Neuron (in vitro differentiated cells): ENCODE measurements around the gene NR1H3.

Source experiments
- H2AFZ ChIP-seq: one replicate; pipeline ENCODE4 v1.6.1; 2013; ENCODE audit warnings: low read depth, mild to moderate bottlenecking, inconsistent platforms, low read length, moderate library complexity
- H3K27me3 ChIP-seq: one replicate; pipeline ENCODE4 v1.6.1; 2013; ENCODE audit warnings: low read length; ENCODE audit not compliant: insufficient read depth
- H3K36me3 ChIP-seq: one replicate; pipeline ENCODE4 v1.6.1; 2013; ENCODE audit warnings: low read length; ENCODE audit not compliant: insufficient read depth
- H3K4me1 ChIP-seq: one replicate; pipeline ENCODE4 v1.6.1; 2013; ENCODE audit warnings: low read length; ENCODE audit not compliant: insufficient read depth
- H3K4me3 ChIP-seq: 2 replicates; pipeline ENCODE4 v1.5.1; 2013; ENCODE audit warnings: mild to moderate bottlenecking, low read length, moderate library complexity
- H3K9me3 ChIP-seq: one replicate; pipeline ENCODE4 v1.6.1; 2013; ENCODE audit warnings: low read length

Gene NR1H3

DNA sequence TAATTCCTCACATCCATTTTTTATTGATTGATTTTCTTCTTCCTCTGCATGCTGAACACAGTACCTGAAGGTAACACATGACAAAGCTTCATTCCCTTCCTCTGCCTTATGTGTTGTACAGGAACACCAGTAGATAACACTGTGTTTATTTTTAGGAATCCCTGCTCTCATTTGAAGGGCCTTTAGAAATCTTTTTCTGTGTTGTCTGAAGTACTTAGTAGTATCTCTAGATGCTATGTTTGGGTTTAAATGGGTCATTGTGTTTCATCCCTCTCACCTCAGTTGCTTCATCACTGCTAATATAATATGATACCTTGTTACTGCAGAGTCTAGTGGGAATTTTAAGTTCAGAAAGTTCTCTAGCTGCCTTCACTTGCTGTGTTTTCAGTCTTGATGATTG, 22.3 kb downstream of the NR1H3 start:
- H3K36me3 ChIP-seq: peaks cover 78% of the 10 kb centered on the region
- H3K9me3 ChIP-seq: no peaks in the 10 kb centered on the region
- no peak overlapping the region for H2AFZ ChIP-seq
- no peaks in the 10 kb centered on the region for H3K4me1 ChIP-seq
- H3K4me3 ChIP-seq: no peak overlapping the region
- H3K27me3 ChIP-seq: no peaks in the 10 kb centered on the region

DNA sequence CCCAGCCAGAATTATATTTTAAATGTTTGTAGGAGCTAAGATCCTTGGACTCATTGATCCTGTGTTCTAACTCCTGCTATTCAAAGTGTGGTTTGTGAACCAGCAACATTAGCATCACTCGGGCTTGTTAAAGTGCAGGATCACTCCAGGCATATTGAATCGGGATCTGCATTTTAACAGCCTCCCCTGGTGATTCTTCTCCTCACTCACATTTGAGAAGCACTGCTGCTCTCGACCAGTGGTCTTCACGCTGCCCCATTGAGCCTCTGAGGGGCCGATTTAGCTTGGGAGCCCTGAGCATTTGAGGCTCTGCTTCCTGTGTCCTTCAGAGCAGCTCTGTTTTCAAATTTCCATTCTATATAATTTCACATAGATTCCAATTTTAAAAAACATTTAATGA, 23.1 kb downstream of the NR1H3 start:
- Histone ChIP-seq H3K9me3 (no peaks in the 10 kb centered on the region), H2AFZ (no peak overlapping the region), H3K36me3 (peaks cover 80% of the 10 kb centered on the region), H3K27me3 (no peaks in the 10 kb centered on the region), H3K4me1 (no peaks in the 10 kb centered on the region), H3K4me3 (no peak overlapping the region)

DNA sequence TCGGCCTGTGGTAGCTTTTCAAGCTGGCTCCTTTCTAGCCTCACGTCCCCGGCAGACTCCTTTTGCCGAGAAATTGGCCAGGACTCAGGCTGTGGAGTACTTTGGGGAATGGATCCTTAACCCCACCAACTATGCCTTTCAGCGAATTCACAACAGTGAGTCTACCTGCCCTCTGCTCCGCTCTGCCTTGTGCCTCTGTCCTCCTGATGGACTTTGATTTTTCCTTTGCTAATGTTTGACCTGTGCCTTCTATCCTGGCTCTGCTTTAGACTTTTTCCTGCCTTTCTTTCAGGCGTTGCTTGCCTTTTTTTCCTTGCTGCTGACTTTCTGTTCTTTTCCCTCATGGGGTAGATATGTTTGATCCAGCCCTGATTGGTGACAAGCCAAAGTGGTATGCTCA, 24.7 kb downstream of the NR1H3 start:
- Histone ChIP-seq H3K4me3 (no peak overlapping the region), H2AFZ (no peak overlapping the region), H3K9me3 (no peaks in the 10 kb centered on the region), H3K36me3 (peaks cover 76% of the 10 kb centered on the region), H3K4me1 (no peaks in the 10 kb centered on the region), H3K27me3 (no peaks in the 10 kb centered on the region)

DNA sequence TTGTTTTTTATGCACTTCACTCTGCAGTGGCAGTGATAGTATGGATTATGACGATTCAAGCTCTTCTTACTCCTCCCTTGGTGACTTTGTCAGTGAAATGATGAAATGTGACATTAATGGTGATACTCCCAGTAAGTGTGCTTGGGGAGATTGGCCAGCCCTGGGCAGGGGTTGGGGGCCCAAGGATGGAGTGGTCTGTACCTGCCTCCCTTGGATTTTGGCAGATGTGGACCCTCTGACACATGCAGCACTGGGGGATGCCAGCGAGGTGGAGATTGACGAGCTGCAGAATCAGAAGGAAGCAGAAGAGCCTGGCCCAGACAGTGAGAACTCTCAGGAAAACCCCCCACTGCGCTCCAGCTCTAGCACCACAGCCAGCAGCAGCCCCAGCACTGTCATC, 26.4 kb downstream of the NR1H3 start:
- Histone ChIP-seq H3K36me3 (peaks cover 76% of the 10 kb centered on the region), H3K9me3 (no peaks in the 10 kb centered on the region)

DNA sequence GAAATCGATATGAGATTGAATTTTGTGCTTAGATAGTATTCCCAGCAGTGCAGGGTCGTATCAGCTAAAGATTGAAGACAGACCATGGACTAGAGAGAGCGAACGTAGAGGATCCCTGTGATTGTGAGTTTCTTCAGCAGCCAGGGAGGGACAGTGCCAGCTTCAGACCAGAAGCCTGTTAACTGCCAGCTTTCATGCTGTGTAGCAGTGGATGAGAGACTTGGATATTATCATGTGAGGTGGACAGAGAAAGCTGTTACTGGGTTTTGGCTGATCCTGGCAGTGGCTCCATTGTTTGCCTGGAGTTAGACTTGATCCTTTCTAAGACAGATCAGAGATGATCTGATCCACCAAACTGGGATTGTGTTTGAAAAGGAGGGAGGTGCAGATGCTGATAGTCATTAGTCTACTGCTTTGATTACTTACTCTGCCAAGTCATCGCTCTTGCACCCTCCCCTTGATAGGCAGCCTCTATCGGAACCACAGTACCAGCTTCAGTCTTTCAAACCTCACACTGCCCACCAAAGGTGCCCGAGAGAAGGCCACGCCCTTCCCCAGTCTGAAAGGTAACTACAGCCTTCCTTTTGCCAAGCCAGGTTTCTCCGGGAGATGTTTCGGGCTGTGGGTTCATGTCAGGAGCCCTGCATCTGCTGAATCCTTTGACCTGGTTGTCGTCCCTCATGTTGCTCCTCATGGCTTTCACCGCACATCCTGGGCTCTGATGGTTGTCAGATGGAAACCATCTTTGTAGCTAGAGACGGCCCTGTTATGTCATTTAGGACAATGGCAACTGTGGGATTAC, 28.4 kb downstream of the NR1H3 start:
- H3K4me3 ChIP-seq: no peak overlapping the region
- no peaks in the 10 kb centered on the region for H3K27me3 ChIP-seq
- H3K9me3 ChIP-seq: no peaks in the 10 kb centered on the region
- no peaks in the 10 kb centered on the region for H3K4me1 ChIP-seq
- no peak overlapping the region for H2AFZ ChIP-seq
- peaks cover 81% of the 10 kb centered on the region for H3K36me3 ChIP-seq

More for the DNA sequence above, 26.4 kb downstream of the NR1H3 start:
- no peaks in the 10 kb centered on the region for H3K4me1 ChIP-seq
- H3K4me3 ChIP-seq: no peak overlapping the region
- no peak overlapping the region for H2AFZ ChIP-seq
- H3K27me3 ChIP-seq: no peaks in the 10 kb centered on the region

DNA sequence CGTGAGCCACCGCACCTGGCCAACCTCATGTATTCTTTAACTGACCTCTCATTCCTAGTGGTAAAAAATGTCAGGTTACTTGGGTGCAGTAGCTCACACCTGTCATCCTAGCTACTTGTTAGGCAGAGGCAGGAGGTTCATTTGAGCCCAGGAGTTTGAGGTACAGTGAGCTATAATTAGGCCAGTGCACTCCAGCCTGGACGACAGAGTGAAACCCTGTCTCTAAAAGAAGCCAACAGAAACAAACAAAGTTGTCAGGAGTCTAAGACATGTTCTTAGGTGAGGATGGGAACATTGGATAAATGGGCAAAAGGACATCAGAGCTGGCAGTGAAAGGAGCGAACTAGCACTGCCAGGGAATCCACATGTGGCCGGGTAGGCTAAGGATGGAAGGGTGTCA, 30.3 kb downstream of the NR1H3 start:
- no peaks in the 10 kb centered on the region for H3K4me1 ChIP-seq
- peaks cover 85% of the 10 kb centered on the region for H3K36me3 ChIP-seq
- H3K27me3 ChIP-seq: no peaks in the 10 kb centered on the region
- no peak overlapping the region for H3K4me3 ChIP-seq
- H3K9me3 ChIP-seq: no peaks in the 10 kb centered on the region
- H2AFZ ChIP-seq: no peak overlapping the region

DNA sequence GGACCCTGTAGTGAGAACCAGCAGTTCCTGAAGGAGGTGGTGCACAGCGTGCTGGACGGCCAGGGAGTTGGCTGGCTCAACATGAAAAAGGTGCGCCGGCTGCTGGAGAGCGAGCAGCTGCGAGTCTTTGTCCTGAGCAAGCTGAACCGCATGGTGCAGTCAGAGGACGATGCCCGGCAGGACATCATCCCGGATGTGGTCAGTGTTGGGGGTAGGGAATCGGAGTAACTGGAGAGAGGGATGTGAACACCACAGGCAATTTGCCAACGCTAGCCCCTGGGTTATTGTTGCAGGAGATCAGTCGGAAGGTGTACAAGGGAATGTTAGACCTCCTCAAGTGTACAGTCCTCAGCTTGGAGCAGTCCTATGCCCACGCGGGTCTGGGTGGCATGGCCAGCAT, 32.1 kb downstream of the NR1H3 start:
- Histone ChIP-seq H3K4me3 (no peak overlapping the region), H3K4me1 (no peaks in the 10 kb centered on the region), H3K9me3 (no peaks in the 10 kb centered on the region), H3K36me3 (peaks cover 81% of the 10 kb centered on the region), H2AFZ (no peak overlapping the region), H3K27me3 (no peaks in the 10 kb centered on the region)

DNA sequence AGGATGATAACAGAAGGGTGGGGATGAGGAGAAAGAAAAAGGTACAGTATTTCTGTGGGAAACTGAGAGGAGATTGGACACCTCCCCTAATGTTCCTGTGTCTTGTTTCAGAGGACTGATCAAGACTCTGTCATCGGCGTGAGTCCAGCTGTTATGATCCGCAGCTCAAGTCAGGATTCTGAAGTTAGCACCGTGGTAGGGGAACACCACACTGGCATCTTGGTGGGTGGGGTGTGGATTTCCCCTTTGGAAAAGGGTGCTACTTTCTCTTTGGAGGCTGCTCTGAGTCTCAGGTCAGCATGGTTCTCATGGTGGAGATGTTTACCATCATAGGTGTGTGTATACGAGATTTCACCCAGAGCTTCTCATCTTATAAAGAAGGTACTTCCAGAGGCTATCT, 37.6 kb downstream of the NR1H3 start:
- Histone ChIP-seq H3K9me3 (no peaks in the 10 kb centered on the region), H3K27me3 (no peaks in the 10 kb centered on the region), H3K4me1 (no peaks in the 10 kb centered on the region), H3K4me3 (no peak overlapping the region), H3K36me3 (peaks cover 71% of the 10 kb centered on the region), H2AFZ (no peak overlapping the region)

DNA sequence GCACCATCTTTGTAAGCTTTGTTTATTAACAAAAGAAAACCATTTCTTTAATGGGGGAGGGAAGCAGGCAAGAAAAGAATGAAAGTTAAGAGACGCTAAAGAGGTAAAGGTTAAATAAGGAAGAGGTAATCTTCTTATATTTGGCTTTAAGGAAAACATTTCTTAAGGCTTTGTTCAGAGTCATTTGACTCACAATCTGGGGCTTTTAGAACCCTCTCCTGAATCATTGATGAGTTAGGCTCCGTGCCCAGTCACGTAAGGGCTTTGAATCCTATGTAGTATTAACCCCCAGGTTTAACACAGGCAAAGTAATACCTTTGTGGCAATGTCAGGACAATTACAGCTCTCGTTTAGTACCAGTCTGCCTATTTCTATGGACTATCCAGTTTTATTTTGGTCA, 38.2 kb downstream of the NR1H3 start:
- Histone ChIP-seq H2AFZ (no peak overlapping the region), H3K36me3 (peaks cover 64% of the 10 kb centered on the region), H3K9me3 (no peaks in the 10 kb centered on the region), H3K4me1 (no peaks in the 10 kb centered on the region), H3K4me3 (no peak overlapping the region), H3K27me3 (no peaks in the 10 kb centered on the region)

DNA sequence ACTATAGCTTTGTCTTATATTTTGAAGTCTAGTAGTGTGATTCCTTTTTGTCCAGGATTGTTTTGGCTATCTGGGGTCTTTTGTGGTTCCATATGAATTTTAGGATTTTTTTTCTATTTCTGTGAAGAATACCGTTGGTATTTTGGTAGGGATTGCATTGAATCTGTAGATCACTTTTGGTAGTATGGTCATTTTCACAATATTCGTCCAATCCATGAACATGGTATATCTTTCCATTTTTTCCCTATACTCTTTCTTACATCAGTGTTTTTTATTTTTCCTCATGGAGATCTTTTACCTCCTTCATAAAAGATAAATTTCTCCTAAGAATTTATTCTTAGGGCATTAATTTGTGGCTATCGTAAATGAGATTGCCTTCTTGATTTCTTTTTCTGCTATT, 41.3 kb downstream of the NR1H3 start:
- Histone ChIP-seq H3K4me1 (no peaks in the 10 kb centered on the region), H3K27me3 (no peaks in the 10 kb centered on the region), H3K36me3 (peaks cover 57% of the 10 kb centered on the region), H3K4me3 (no peak overlapping the region), H2AFZ (no peak overlapping the region), H3K9me3 (peaks cover 7% of the 10 kb centered on the region)

DNA sequence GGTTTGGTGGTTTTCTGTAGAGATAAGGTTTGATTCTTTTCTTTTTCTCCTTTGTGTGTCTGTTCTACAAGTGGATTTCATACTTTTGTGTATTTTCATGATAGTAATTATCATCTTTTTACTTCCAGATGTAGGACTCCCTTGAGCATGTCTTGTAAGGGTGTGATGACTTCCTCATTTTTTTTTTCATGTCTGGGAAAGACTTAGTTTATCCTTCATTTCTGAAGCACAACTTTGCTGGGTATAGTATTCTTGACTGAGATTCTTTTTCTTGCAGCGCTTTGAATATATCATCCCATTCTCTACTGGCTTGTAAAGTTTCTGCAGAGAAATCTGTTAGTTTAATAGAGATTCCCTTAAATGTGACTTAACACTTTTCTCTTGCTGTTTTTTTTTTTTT, 45.1 kb downstream of the NR1H3 start:
- H3K27me3 ChIP-seq: no peaks in the 10 kb centered on the region
- peaks cover 7% of the 10 kb centered on the region for H3K9me3 ChIP-seq
- H3K4me1 ChIP-seq: no peaks in the 10 kb centered on the region
- peaks cover 52% of the 10 kb centered on the region for H3K36me3 ChIP-seq
- no peak overlapping the region for H2AFZ ChIP-seq
- H3K4me3 ChIP-seq: no peak overlapping the region

DNA sequence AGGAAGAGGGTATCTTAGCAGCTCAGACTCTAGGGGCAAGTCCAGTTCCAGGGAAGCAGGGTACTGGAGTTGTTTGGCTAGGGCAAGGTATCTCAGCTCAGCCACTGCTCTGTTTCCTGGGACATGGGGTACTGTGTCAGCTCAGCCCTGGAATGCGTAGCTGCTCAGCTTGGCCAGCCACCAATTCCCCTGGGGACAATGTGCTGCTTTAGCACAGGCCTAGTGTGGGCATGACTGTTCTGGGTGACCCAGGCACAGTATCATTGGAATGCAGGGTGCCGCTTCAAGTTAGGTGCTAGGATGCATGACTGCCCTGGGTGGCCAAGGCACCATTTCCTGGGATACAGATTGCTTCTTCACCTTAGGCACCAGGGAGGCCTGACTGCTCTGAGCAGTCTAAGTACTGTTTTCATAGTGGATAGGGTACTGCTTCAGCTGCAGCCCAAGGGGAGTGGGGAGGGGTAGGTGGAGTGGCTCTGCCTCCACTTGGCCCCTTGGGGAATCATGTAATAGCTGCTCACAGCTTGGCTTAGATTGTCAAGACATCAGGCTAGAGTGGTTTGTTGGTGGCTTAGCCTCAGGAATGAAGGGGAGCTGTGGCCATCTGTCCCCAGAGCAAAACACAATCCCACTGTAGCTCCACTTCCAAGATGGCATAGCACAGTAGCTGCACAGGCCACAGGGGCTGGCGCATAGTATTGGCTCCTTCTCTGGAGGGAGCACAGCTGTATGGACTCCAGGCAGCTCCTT, 48.1 kb downstream of the NR1H3 start:
- Histone ChIP-seq H3K27me3 (no peaks in the 10 kb centered on the region), H3K9me3 (peaks cover 7% of the 10 kb centered on the region), H2AFZ (no peak overlapping the region), H3K36me3 (peaks cover 54% of the 10 kb centered on the region), H3K4me1 (peaks cover 7% of the 10 kb centered on the region), H3K4me3 (no peak overlapping the region)

DNA sequence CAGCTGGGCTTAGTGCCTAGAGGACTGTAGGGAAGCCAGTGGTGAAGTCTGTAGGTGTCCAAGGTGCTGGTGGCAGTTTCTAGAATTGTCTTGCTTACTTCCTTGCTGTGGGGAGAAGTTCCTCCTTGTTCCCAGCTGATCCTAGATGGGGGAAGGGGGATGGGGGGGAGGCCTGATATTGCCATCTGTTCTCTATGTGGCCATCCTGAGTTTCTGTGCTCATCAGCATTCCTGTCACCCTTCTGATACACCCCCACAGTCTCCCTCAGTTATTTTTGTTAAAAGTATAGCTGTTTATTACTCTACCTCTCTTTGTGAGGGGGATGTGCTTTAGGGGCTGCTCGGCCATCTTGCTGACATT, 48.7 kb downstream of the NR1H3 start:
- H3K36me3 ChIP-seq: peaks cover 57% of the 10 kb centered on the region
- no peak overlapping the region for H2AFZ ChIP-seq
- H3K4me3 ChIP-seq: no peak overlapping the region
- no peaks in the 10 kb centered on the region for H3K27me3 ChIP-seq
- peaks cover 7% of the 10 kb centered on the region for H3K9me3 ChIP-seq
- H3K4me1 ChIP-seq: peaks cover 7% of the 10 kb centered on the region
